Effector memory CD8-positive, alpha-beta T cell (primary cell): ENCODE measurements around the gene BTBD19.
"Not testable (repeated sequence)": the region's sequence is repeated elsewhere in the genome, so short reads cannot be mapped to it uniquely, and the experiment has no call there.

Experiments used
- ATAC-seq: fragments of 150-1000 bp; cut with Tn5 transposase; replicated peaks from 2 replicates; pipeline ENCODE4 v1.10.0; 2021; ENCODE audit warnings: mild to moderate bottlenecking, moderate library complexity
- DNase-seq, 3 experiments: peaks; one replicate each; pipeline ENCODE4 v3.0.0; 2021
- H3K27ac Mint-ChIP-seq, 2 donors: one replicate each; pipeline ENCODE4 v1.8.0; 2022; ENCODE audit warnings: mild to moderate bottlenecking in 2 of 2, mixed read lengths in 2 of 2, moderate library complexity in 2 of 2
- H3K27me3 Mint-ChIP-seq, 2 donors: one replicate each; pipeline ENCODE4 v1.8.0; 2022; ENCODE audit warnings: mixed read lengths in 2 of 2
- H3K36me3 Mint-ChIP-seq: one replicate; pipeline ENCODE4 v1.8.0; 2022; ENCODE audit warnings: mild to moderate bottlenecking, moderate library complexity, mixed read lengths; ENCODE audit not compliant: insufficient read depth
- H3K4me1 Mint-ChIP-seq, 2 donors: one replicate each; pipeline ENCODE4 v1.8.0; 2022; ENCODE audit warnings: low read depth in 2 of 2, mixed read lengths in 2 of 2
- H3K4me3 Mint-ChIP-seq, 2 donors: one replicate each; pipeline ENCODE4 v1.8.0; 2022; ENCODE audit warnings: mild to moderate bottlenecking in 2 of 2, mixed read lengths in 2 of 2, moderate library complexity in 2 of 2
- H3K9me3 Mint-ChIP-seq, 2 donors: one replicate each; pipeline ENCODE4 v1.8.0; 2022; ENCODE audit warnings: mixed read lengths in 2 of 2

Gene BTBD19

GRCh38 chr1:44808938-44809917, 905 bp downstream of the BTBD19 start:
- peak overlapping the region; percentile 98 to 99 for H3K27ac Mint-ChIP-seq
- H3K36me3 Mint-ChIP-seq = peaks cover 95% of the 10 kb centered on the region
- H3K4me3 Mint-ChIP-seq = peak overlapping the region; percentile 72 to 76
- peaks cover 49 to 58% of the 10 kb centered on the region in 2 donors for H3K4me1 Mint-ChIP-seq
- ATAC-seq = peak; percentile 61
- no peaks in the 10 kb centered on the region for H3K27me3 Mint-ChIP-seq
- DNase-seq = peak; percentile 77 to 83 (median 78)
- H3K9me3 Mint-ChIP-seq = no peaks in the 10 kb centered on the region

DNA sequence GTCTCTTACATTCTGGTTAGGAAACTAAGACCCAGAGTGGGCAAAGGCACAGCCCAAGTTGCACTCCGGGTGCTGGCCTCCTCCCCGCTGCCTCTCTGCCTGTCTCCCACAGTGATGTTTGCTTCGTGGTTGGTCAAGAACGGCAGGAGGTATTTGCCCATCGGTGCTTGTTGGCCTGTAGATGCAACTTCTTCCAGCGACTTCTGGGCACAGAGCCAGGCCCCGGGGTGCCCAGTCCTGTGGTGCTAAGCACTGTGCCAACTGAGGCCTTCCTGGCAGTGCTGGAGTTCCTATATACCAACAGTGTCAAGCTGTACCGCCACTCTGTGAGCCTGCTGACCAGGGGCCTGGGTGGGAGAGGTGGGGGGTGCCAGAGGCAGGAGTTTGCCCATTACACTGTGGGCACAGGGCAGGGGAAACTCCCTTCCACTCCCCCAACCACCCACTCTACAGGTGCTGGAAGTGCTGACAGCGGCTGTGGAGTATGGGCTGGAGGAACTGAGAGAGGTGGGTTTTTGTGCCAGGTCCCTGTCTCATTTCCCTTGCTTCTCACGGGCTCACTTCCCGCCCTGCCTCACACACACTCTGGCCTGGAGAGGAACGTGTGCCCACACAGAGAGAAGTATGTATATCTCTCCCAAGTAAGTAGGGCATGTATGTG, 1.9 kb downstream of the BTBD19 start:
- no peak for ATAC-seq

GRCh38 chr1:44810762-44811105, 2.4 kb downstream of the BTBD19 start:
- H3K9me3 Mint-ChIP-seq, DNase-seq, ATAC-seq, H3K27me3 Mint-ChIP-seq: not testable (repeated sequence)
- peaks cover 84% of the 10 kb centered on the region for H3K36me3 Mint-ChIP-seq
- H3K4me3 Mint-ChIP-seq = peak overlapping the region; percentile 54 to 76
- H3K27ac Mint-ChIP-seq = peak overlapping the region; percentile 98 to 99
- H3K4me1 Mint-ChIP-seq = peaks cover 58 to 62% of the 10 kb centered on the region in 2 donors

More for the DNA sequence above, 1.9 kb downstream of the BTBD19 start:
- Mint-ChIP-seq H3K27me3 (no peaks in the 10 kb centered on the region), H3K9me3 (no peaks in the 10 kb centered on the region), H3K4me1 (peaks cover 56 to 61% of the 10 kb centered on the region in 2 donors), H3K36me3 (peaks cover 89% of the 10 kb centered on the region), H3K27ac (peak overlapping the region; percentile 98 to 99), H3K4me3 (peak overlapping the region; percentile 72 to 76)
- DNase-seq = no peak

DNA sequence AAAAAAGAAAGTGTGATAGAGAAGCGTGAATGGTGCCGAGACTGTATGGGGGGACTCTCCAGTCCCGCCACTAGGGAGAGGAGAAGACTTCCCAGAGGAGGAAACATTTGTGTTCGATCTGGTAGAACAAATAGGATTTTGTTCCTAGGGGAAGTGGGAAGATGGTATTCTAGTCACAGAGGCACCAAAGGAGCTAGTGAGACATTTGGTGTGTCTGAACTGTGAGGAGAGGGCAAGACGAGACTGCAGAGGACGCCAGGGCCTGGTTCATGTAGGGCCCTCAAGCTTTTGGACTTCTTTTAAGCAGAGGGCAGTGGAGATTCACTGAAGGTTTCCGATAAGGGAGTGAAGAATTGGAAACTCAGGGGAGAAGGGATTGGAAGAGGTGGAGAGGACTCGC, 2.9 kb downstream of the BTBD19 start:
- no peak for ATAC-seq
- Mint-ChIP-seq H3K4me3 (peak overlapping the region; percentile 54 to 76), H3K27me3 (no peaks in the 10 kb centered on the region)

DNA sequence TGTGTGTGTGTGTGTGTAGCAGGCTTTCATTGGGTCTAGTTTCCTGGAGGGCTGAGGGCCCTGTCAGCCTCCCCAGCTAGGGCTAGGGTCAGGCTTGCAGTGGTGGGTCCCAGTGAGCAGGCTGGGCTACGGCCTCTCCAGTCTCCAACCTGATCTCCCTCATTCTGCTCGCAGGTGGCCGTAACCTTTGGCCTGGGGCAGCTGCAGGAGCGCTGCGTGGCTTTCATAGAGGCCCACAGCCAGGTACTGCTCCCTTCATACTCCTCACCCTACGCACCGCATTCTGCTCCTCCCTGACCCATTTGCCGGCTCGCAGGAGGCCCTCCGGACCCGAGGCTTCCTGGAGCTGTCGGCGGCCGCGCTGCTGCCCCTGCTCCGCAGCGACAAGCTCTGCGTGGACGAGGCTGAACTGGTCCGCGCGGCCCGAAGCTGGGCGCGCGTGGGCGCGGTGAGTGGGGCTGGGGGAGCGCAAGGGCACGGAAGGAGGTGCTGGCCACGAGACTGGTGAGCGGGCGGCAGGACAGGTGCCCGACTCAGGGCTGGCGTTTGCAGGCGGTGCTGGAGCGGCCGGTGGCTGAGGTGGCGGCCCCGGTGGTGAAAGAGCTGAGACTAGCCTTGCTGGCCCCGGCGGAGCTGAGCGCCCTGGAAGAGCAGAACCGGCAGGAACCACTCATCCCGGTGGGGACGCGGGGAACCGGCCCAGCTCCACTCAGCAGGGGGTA, 4.7 kb downstream of the BTBD19 start:
- no peak for DNase-seq
- Mint-ChIP-seq H3K27me3 (no peaks in the 10 kb centered on the region), H3K4me1 (peaks cover 46 to 53% of the 10 kb centered on the region in 2 donors), H3K27ac (peak overlapping the region; percentile 97 to 99), H3K36me3 (peaks cover 64% of the 10 kb centered on the region), H3K4me3 (peak overlapping the region; percentile 78 to 92), H3K9me3 (no peaks in the 10 kb centered on the region)
- ATAC-seq = no peak

More for the DNA sequence above, 2.9 kb downstream of the BTBD19 start:
- Mint-ChIP-seq H3K27ac (peak overlapping the region; percentile 98 to 99), H3K9me3 (no peaks in the 10 kb centered on the region), H3K36me3 (peaks cover 80% of the 10 kb centered on the region), H3K4me1 (peaks cover 58 to 62% of the 10 kb centered on the region in 2 donors)
- DNase-seq = no peak

GRCh38 chr1:44815926-44816325, 7.6 kb downstream of the BTBD19 start:
- peak overlapping the region in 1 of 2 donors; percentile 78 for H3K4me3 Mint-ChIP-seq

GRCh38 chr1:44817307-44817706, 9.0 kb downstream of the BTBD19 start:
- H3K27me3 Mint-ChIP-seq = no peaks in the 10 kb centered on the region
- peaks cover 43% of the 10 kb centered on the region for H3K36me3 Mint-ChIP-seq
- H3K4me3 Mint-ChIP-seq = peak overlapping the region in 1 of 2 donors; percentile 93
- no peak for DNase-seq
- no peaks in the 10 kb centered on the region for H3K9me3 Mint-ChIP-seq
- peaks cover 37 to 40% of the 10 kb centered on the region in 2 donors for H3K4me1 Mint-ChIP-seq
- ATAC-seq = no peak
- peak overlapping the region in 1 of 2 donors; percentile 100 for H3K27ac Mint-ChIP-seq

More at GRCh38 chr1:44815926-44816325, 7.6 kb downstream of the BTBD19 start:
- not testable (repeated sequence) for ATAC-seq, H3K27me3 Mint-ChIP-seq, H3K9me3 Mint-ChIP-seq, H3K27ac Mint-ChIP-seq, DNase-seq
- Mint-ChIP-seq H3K36me3 (peaks cover 55% of the 10 kb centered on the region), H3K4me1 (peaks cover 44 to 46% of the 10 kb centered on the region in 2 donors)

- Mint-ChIP-seq H3K4me3 (peak overlapping the region; percentile 89 to 93), H3K36me3 (peaks cover 40% of the 10 kb centered on the region), H3K4me1 (peaks cover 37% of the 10 kb centered on the region in 2 donors), H3K27ac (peak overlapping the region; percentile 88 to 100), H3K27me3 (no peaks in the 10 kb centered on the region), H3K9me3 (no peaks in the 10 kb centered on the region)
- DNase-seq = no peak
- ATAC-seq = no peak
Observed at GRCh38 chr1:44817771-44818495, 9.6 kb downstream of the BTBD19 start.

- Mint-ChIP-seq H3K4me1 (peaks cover 34 to 35% of the 10 kb centered on the region in 2 donors), H3K27me3 (no peaks in the 10 kb centered on the region), H3K9me3 (no peaks in the 10 kb centered on the region), H3K4me3 (peak overlapping the region; percentile 89 to 93), H3K36me3 (peaks cover 30% of the 10 kb centered on the region), H3K27ac (peak overlapping the region; percentile 100)
- DNase-seq (no peak), ATAC-seq (no peak)
Observed at GRCh38 chr1:44819196-44819607, 10.9 kb downstream of the BTBD19 start.

GRCh38 chr1:44819608-44820327, 11.4 kb downstream of the BTBD19 start:
- Mint-ChIP-seq H3K4me1 (peaks cover 32 to 33% of the 10 kb centered on the region in 2 donors), H3K36me3 (peaks cover 29% of the 10 kb centered on the region), H3K27me3 (no peaks in the 10 kb centered on the region), H3K27ac (peak overlapping the region; percentile 100), H3K4me3 (peak overlapping the region; percentile 89 to 93), H3K9me3 (no peaks in the 10 kb centered on the region)
- DNase-seq = peak; percentile 78 to 89 (median 82)
- ATAC-seq = peak; percentile 80

GRCh38 chr1:44820328-44821239, 12.3 kb downstream of the BTBD19 start:
- no peak for DNase-seq
- peaks cover 28% of the 10 kb centered on the region for H3K36me3 Mint-ChIP-seq
- H3K9me3 Mint-ChIP-seq = no peaks in the 10 kb centered on the region
- H3K27ac Mint-ChIP-seq = peak overlapping the region; percentile 100
- H3K4me3 Mint-ChIP-seq = peak overlapping the region; percentile 89 to 93
- H3K27me3 Mint-ChIP-seq = no peaks in the 10 kb centered on the region
- no peak for ATAC-seq
- H3K4me1 Mint-ChIP-seq = peaks cover 26 to 27% of the 10 kb centered on the region in 2 donors
